Thyroid gland (tissue), 4 donors: ENCODE measurements around the gene DISC1.

Experiments
- CTCF ChIP-seq, 6 experiments: fragments of 200-600 bp in 3 of 6; fragments of 450-650 bp in 3 of 6; sonication (generic) in 3 of 6; IDR thresholded peaks; one replicate each; pipeline ENCODE4 v1.5.1; 2016 to 2019; ENCODE audit warnings: antibody characterized with exemption in 6 of 6, mild to moderate bottlenecking in 2 of 6, inconsistent platforms in 1 of 6, moderate library complexity in 1 of 6
- POLR2A ChIP-seq, 2 donors: fragments of 450-650 bp; IDR thresholded peaks; one replicate each; pipeline ENCODE4 v1.6.1; 2017; ENCODE audit warnings: antibody characterized with exemption in 2 of 2, mild to moderate bottlenecking in 2 of 2, moderate library complexity in 1 of 2

- TF ChIP-seq POLR2A (IDR thresholded peaks at IDR 0.05) = no peak
- no peak for TF ChIP-seq CTCF (IDR thresholded peaks at IDR 0.05)
These were observed 122.3 kb downstream of the DISC1 start for GRCh38 chr1:231748760-231749415.
